ENCODE results near the gene ERG28.

- TF ChIP-seq POLR2A (IDR thresholded peaks at IDR 0.05; ENCODE audit: low read depth, low read length) = no peak
- TF ChIP-seq TAF1 (IDR thresholded peaks at IDR 0.05; ENCODE audit: borderline replicate concordance, low read depth, low read length) = no peak
These were observed 52.6 kb downstream of the ERG28 start for GRCh38 chr14:75607842-75608640.

Data from GM12892 (cell line).